HG03520 (cell line): ENCODE data around the gene AIFM3.

Experiments
- ATAC-seq: cut with Tn5 transposase; IDR thresholded peaks from one replicate; pipeline ENCODE4 v1.9.1; 2021; ENCODE audit warnings: mild to moderate bottlenecking, moderate library complexity; ENCODE audit not compliant: unreplicated experiment

AIFM3 gene

DNA sequence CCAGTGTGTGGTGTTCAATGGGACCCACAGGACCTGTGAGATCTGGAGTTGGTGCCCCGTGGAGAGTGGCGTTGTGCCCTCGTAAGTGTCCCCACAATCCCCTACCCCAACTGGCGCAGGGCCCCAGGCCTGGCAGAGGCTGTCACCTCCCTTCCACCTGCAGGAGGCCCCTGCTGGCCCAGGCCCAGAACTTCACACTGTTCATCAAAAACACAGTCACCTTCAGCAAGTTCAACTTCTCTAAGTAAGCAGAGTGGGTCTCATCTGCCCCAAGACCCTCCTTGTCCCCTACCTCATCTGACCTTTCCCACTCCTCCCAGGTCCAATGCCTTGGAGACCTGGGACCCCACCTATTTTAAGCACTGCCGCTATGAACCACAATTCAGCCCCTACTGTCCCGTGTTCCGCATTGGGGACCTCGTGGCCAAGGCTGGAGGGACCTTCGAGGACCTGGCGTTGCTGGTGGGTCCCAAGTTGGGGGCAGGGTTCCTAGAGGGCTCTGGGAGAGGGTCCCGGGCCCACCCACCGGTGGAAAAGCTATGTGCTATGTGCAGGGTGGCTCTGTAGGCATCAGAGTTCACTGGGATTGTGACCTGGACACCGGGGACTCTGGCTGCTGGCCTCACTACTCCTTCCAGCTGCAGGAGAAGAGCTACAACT, 56.0 kb downstream of the AIFM3 start:
- ATAC-seq: no peak

- ATAC-seq: no peak
These were observed 58.2 kb downstream of the AIFM3 start for GRCh38 chr22:21025266-21025665.

GRCh38 chr22:21025763-21026755, 59.0 kb downstream of the AIFM3 start:
- no peak for ATAC-seq

DNA sequence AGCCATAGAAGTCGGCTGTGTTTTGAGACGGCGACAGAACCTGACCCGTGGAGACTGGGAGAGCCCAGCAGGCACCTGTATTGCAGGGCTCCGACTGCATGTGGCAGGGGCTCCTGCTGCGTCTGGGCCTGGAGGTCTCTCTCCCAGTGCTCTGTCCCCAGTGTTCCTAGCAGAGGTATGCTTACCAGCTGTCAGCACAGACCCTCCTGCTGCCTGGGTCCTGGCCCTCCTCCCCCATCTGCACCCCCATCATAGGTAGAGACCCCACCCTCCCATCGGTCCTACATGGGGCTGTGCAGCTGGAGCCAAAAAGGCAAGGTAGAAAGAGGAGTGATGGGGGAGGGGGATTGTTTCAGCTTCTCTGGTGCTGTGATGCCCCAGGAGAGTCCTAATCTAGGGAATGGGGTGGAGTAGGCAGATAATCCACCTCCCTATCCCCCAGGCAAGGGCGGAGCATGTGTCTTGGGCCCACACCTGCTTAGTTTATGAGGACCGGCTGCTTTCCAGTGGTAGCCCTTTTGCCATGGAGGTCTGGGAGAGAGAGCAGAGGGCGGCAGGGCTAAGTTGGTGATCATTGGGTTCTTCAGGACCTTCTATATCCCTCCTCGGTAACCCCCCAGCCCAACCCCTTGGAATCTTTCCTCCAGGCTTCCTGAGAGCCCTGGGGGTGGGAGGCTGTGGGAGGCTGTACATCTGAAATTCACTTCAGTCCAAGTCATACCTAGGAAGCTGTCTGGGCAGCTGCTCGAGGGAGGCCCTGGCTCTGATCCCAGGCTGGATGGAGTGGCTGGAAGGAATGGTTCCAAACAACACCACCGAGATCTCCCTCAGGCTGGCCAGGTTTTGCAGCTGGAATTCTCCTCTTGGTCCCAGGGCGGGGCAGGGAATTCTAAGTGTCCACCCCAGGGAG, 60.0 kb downstream of the AIFM3 start:
- no peak for ATAC-seq

DNA sequence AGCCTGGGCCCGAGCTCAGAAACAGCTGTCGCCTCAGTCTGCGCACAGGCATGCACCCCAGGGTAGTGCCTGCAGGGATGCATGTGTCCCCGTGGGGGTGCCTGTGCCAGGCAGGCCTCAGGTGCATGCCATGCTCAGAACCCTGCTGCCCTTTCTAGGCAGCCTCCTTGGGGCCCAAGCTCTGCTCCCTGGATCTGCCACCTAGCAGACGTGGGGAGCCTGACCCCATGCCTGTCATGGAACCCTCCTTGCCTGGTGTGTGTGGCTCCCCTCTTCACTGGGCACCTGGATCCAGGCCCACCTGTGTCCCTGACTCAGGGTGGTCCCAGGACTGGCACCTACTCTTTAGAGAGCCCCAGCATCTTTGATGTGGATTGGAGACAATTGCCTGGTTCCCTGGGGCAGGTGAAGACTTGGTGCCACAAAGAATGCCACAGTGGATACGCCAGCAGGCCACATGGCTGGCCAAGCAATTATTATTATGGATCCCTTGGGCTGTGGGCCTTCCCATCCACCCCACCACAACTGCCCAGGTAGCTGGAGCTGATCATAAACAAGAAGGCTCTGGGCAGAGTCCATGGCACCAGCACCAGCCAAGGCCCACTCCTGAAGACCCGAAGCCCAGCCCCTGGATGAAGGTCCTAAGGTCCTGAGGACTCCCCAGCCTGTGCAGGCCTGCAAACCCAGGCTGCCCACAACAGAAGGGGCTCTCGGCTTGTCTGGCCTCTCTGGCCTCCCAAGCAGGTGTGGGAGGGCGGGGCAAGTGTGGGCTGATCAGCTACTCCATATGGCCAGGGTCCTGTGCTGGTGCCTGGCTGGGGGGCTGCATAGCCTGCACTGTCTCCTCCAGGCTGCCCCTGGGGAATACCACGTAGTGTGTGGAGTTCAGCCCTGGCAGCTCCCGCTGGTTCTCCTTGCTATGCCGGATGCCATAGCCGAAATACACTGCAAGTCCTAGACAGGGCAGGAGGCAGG, 61.5 kb downstream of the AIFM3 start:
- ATAC-seq: no peak

DNA sequence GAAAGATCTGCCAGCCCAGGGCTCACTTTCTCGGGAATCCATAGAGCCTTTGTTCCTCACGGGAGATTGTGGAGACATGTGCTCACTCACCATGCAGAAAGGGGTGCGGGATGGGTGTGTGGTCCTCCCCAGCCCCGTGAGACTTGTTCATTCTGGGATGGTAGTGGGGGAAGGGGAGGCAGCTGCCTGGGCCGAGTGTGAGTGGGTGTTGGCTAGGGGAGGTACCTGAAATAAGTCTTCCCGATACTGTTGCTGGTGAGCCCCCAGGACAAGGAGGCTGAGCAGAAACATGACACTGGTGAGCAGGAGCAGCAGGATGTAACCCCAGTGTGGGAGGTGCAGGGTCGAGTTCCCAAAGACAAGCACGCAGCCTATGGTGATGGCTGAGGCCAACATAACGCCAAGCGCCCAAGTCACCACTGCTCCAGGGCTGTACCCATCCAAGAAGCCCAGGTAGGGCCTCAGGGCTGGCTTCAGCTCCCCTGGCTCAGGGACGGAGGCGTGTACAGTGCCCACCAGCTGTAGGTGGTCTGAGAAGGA, 62.5 kb downstream of the AIFM3 start:
- ATAC-seq: no peak

GRCh38 chr22:21030032-21030431, 63.0 kb downstream of the AIFM3 start:
- ATAC-seq: no peak
